HK-2 (cell line): ENCODE measurements around the gene MCOLN2.
"Not testable (repeated sequence)": the region's sequence is repeated elsewhere in the genome, so short reads cannot be mapped to it uniquely, and the experiment has no call there.

ENCODE experiments used
- DNase-seq: peaks from one replicate; pipeline ENCODE4 v3.0.0-alpha.2; 2018; ENCODE audit not compliant: unreplicated experiment

Gene MCOLN2

DNA sequence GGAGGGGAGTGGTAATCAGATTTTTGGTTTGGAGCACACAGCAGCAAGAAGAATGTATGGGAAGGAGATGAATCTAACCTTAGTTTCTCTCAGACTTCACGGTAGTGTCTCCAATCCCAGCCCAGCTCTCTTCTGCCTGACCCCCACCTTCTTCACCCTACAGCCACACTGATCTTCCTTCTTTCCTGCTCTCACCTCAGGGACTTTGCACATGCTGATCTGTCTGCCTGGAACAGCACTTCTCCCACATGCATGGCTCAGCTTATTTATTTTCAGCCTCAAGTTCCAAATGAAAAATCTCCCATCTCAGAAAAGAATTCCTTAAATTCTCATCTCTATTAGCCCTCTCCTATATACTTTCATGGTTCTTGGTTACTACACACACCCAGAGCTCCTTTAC is 55.1 kb downstream of the MCOLN2 start:
- DNase-seq: no peak

DNA sequence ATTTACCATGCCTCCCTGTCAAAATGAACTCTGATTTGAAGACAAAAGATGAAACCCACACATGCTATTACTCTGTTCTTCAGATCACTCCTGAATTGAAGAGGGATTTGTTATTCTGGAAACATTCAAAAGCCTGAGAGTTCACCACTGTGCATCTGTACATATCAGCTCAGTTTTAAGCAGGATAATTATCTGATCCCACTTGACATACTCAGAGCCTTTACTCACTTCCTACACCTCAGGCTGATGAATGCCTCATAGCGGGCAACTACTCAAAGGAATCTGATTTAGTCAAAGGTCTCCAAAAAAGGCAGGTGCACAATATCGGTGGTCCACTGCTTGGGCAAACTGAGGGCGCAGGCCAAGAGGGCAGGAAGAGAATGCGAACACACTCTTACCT is 56.4 kb downstream of the MCOLN2 start:
- DNase-seq: no peak

DNA sequence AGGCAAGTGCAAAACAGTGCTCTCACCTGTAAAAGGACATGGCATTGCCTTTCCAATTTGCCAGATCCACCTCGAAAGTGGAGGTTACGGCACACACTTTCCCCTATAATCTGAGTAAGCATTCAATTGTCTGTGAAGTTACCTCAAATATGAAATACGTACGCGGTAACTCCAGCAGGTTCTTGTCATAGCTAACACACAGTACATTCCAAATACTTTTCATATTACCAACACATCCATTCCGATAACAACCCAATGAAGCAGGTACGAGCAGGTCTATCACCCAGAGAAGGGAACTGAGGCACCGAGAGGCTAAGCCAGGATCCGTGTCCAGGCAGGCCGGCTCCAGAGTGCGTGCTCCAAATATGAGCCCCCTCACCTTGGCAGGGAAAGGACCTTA is 57.2 kb downstream of the MCOLN2 start:
- DNase-seq: no peak

DNA sequence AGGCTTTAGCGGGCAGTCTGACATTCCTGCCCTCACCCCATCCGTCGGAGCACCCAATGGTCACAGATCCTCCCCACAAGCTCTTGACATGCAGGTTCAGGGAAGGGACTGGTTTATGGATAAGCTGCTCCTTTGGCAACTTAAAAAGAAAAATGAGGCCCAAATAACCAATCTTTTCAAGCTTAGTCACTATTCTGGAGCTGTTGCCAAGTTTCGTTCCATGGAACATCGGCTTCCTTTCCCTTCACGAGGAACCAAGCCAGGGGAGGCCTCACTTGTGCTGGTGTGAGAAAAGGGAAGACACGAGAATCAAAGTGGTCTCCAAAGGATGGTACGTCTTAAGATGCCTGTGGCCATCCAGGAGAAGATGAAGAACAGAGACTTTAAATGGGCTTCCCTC is 57.8 kb downstream of the MCOLN2 start:
- DNase-seq: no peak

DNA sequence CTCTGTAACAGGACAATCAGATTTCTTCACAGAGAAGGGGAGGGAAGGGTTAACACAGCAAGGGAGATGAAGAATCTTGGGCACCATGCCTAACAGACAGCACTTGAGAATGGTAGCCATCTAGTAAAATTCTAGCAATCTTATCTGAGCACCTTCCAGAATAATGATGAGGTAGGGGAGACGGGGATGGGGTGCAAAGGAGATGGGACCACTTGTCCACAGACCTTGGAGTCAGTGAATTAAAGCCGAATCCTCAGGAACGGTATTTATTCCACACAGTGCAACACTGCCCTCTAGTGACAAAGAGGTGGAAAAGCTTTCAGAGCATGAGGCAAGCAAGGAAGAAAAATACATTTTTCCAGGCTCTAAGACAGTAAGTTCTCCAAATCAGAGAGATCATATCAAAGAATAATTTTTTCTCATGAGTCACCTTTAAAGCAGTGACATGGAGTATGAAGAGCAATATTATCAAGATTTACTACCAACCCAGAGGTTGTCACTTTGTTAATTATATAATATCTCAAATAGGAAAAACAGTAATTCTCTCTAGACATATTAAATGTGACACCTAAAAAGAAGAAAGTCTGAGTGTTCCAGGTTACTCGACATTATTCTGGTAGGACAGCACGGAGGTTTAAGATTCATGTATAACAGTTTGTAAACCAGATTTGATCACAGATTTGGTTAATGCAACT is 60.6 kb downstream of the MCOLN2 start:
- no peak for DNase-seq

DNA sequence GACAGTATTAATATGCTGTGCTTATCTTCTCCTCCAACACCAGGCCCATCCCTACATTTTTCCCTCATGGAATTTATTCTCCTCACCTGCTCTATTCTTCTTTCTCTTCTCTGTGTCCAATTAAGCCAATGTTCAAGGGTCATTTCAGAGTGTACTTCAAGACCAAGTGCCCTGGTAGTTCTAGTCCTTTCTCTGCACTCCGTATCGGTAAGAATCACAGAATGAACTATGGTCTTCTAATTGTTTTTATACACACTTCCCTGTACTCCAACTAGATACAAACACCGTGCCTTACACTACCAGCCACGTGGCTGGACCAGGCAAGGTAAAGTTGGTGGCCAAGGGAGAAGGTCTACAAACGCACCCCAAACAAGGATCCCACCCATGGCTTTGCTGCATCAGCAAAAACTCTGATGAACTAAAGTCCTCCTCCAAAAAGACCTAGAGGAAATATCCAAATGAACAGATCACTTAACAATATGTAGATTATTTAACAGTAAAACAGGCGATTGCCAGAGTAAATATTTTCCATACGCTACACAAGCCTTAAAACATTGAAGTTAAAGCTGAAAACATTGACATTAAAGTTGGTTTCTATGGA is 63.8 kb downstream of the MCOLN2 start:
- DNase-seq: no peak

DNA sequence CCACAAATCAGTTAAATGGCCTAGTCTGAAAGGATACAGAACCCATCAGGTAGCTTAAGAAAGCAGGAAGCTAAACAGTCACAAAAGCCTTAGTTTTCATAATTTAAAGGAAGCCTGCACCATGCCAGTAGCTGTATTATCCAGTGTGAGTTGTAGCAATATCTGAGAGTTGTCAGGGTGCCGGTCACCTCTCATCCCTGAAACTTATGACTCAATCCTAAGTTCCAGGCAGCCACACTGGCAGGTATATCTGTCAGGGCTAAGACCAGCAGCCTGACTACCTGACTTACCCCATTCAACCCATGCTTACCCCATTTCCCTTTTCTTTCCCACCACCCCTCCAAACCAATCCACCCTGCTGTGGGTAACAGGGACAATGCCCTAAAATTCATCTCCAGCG is 66.1 kb downstream of the MCOLN2 start:
- DNase-seq: no peak

DNA sequence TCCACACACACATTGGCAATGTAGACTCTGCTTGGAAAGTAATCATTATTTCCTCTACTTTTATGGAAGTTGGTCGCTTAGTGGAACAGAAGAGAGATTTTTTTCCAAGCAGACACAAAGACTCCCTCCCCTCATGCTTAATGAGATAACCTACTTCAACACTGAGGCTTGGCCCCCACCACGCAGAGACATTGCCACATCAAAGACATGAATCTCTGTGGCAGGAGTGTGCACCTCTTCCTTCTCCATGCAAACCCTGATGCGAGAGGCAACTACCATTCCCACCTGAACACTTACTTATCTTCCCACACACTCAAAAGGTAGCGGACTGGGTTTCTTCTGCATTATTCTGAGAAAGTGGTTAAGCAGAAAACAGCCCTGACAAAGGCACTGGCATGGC is 66.6 kb downstream of the MCOLN2 start:
- DNase-seq: no peak

DNA sequence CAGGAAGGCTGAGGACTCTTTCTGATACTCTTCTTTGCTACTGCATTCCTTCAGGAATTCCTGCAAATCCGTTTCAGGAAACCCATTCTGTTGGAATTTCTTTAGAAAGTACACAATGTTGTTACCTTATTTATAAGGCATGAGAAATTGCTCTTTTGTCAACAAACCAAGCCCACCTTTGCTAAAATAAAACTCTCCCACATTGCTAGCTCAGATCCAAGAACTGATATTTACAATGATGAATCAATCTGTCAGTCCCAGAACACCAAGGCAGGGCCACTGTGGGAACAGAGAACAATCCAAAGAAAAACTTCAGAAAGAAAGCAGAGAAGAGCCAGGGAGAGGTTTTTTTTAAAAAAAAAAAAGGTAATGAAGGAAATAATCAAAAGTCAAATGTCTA is 67.3 kb downstream of the MCOLN2 start:
- DNase-seq: no peak

DNA sequence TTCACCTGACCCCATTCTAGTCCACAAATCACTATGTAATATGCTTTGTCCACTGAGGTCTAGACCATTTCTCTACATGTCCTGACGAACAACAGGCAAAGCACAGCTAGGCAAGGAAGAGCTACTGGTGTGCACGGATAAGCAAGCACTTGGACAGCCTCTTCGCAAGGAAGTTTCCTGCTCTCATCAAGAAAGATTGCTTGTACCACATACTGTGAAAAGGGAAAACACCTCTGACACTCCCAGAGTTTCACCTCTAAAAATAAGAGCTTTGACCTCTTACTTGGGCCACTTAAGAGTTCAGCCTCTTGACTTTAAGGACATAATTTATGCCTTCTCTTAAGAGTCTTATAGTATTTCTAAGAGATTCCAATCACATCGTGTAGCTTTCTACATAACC is 67.9 kb downstream of the MCOLN2 start:
- DNase-seq: no peak

DNA sequence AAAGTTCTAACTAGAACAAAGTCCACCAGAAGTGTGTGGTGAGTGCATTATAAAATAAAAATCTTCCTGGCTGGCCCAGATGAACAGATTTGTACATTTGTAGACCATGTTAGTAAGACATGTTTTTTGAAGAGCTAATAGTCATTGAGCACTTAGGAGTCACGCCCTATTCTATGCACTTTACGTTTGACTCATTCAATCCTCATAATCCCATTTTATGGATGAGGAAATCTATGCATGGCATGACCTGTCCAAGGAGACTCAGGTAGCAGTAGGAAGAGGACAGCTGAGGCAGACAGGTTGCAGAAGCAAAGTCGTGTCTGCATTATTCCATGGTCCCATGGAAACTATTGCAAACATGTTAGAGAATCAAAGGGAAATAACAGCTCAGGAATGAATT is 73.6 kb downstream of the MCOLN2 start:
- DNase-seq: no peak

DNA sequence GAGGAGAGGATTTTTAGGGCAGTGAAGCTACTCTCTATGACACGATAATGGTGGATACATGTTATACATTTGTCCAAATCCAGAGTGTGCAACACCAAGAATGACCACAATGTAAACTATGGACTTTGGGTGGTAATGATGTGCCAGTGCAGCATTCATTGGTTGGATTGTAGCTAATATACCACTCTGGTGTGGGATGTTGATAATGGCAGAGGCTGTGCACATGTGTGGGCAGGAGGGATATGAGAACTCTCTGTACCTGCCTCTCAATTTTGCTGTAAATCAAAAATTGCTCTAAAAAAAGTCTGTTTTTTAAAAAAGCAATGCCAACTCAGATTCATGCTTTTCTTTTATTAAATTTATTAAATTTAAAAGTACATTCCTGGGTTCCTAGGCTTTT is 76.8 kb downstream of the MCOLN2 start:
- DNase-seq: no peak

DNA sequence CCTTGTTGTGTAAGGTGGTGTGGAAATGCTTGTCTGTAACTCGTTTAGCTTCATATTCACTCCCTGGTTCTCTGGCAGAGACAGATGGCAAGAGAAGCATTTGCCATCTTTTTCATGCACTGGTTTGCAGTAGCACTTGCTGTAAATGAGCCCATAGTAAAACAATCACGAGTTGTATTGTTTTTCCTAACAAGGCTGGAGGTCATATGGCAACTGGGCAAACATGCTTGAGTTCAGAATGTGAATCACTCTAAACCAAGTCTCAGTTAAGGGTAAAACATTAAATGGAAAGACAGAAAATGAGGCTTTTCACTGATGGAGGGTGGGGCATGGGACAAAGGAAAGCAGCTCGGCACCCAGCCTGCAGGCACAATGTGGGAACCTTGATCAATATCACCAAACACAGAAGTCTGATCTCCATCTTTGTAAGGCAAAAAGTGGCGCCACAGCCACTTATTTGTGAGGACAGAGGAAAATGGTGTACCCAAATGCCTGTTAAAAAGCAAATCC is 77.4 kb downstream of the MCOLN2 start:
- DNase-seq: no peak

DNA sequence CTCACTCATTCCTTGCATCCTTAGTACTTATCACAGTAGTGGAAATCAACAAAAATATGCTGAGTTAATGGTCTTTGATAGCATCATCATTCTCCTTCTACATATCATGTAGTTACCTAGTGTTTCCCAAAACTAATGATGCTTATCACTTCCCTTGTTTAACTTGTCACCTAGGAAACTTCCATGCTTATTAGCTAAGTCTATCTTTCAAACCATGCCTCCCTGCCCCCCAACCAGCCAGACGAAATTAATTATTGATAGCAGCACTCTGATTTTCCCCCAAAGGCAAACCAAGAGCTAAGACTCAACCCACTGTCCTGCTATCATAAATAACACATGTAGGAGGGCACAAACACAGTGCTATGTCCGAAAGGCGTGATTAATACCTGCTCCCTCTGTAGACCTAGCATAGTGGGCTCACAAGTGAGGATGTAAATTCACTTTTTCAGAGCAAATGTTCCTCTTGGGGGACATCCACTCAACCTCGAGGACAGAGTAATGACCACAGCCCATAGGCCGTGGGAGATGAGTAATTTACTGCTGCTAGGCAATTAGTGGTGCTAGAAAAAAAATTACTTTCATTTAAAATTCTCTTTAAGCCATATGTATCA is 78.1 kb downstream of the MCOLN2 start:
- no peak for DNase-seq

DNA sequence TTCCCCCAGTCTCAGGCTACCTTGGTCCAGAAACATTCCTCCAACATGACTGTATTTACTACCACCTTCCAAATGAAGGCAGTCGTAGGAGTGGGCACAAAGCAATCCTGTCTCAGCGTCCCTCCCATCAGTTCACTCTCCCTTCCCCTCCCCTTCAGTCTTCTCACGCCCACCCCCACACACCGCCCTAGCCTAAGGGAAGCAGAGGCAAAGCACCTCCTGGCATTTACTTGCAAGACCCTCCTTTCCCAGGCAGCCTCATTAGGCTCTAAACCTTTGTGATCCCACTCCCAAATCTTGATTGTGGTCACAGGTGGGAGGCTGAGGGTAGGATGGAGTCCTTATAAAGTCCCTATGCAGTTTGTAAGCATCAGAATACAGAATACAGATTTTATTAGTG is 80.0 kb downstream of the MCOLN2 start:
- no peak for DNase-seq

DNA sequence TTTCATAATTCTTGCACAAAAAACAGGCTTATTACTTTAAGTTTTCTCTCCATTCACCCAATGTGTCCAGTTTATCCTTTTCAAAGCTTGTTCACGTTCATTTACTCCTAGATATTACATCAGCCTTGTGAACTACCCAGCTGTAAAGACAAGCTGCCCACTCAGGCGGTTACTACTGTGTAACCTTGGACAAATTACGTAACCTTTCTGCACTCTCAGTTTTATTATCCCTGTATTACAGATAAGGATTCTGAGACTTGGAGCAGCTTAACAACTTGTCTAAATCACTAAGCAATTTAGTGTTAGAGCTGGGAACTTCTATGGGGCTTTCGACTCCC is 83.4 kb downstream of the MCOLN2 start:
- DNase-seq: no peak

DNA sequence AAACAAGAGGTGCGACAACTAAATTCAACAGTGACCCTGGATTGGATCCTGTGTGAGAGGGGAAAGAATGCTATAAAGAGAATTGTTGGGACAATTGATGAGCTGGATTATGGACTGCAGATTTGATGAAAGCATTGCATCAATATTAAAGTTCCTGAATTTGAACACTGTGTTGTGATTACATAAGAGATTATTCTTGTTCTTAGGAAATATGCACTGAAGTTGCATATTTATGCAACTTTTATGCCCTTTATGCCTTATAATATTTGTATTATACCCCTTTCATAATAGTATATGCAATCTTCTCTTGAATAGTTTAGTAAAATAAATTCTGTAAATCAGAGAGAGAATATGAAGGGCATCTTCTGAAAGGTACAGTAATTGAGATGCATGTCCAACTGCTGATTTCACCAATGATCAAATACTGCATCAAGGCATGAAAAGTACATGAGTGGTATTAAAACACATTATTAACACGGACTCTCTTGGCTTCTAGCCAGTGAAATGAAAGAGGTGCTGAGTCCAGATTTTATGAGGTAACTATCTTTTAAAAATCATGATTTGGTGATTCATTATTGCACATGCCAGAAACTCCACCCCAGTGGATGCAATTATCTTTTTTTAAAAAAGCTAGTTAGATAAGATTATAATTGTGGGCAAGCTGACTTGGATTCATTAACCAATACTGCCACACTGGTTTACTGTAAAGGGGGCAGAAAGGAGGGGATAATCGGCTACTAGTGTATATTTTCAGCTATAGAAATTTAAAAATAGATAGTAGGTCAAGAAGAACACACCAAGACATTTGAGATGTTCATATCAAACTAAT is 84.0 kb downstream of the MCOLN2 start:
- DNase-seq: no peak

DNA sequence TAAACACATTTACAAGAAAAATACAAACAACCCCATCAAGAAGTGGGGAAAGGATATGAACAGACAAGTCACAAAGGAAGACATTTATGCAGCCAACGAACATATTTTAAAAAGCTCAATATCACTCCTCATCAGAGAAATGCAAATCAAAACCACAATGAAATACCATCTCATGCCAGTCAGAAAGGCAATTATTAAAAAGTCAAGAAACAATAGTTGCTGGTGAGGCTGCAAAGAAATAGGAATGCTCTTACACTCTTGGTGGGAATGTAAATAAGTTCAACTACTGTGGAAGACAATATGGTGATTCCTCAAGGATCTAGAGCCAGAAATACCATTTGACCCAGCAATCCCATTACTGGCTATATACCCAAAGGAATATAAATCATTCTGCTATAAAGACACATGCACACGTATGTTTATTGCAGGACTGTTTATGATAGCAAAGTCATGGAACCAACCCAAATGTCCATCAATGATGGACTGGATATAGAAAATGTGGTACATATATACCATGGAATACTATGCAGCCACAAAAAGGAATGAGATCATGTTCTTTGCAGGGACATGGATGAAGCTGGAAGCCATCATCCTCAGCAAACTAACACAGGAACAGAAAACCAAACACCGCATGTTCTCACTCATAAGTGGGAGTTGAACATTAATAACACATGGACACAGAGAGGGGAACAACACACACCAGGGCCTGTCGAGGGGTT is 88.0 kb downstream of the MCOLN2 start:
- DNase-seq: not testable (repeated sequence)

DNA sequence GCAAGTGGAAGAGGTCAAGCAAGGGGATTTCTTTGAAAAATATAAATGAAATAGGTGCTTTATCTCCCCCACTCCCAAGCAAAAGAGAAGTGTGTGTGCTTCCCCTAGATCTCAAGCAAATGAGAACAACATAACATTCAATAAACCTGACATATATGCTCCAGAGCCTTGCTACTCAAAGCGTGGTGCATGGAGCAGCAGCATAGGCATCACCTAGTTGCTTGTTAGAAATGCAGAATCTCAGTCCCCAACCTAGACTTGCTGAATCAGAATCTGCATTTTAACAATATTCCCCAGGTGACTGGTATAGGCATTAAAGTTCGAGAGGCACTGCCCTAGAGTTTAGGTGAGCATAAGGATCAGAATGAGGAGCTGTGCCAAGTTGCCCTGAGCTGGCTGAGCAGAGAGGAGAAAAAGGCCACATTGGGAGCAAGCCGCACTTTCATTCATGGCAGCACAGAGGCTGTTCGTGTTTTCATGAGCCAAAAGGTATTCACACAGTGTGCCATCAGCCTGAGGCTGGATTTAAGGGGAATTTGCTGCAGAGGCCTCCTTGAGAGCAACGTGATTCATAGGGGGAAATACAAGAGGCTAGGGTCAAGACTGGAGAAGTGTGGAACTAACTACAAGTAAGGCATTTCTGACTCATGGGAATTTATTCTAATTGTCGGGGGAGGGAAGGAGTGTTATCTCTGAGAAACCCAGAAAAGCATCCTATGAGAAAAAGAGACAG is 89.7 kb downstream of the MCOLN2 start:
- DNase-seq: peak; percentile 39

DNA sequence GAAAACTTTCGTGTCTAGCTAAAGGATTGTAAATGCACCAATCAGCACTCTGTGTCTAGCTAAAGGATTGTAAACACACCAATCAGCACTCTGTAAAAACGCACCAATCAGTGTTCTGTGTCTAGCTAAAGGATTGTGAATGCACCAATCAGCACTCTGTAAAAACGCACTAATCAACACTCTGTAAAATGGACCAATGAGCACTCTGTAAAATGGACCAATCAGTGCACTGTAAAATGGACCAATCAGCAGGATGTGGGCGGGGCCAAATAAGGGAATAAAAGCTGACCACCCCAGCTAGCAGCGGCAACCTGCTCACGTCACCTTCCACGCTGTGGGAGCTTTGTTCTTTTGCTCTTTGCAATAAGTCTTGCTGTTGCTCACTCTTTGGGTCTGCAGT is 94.2 kb downstream of the MCOLN2 start:
- not testable (repeated sequence) for DNase-seq

DNA sequence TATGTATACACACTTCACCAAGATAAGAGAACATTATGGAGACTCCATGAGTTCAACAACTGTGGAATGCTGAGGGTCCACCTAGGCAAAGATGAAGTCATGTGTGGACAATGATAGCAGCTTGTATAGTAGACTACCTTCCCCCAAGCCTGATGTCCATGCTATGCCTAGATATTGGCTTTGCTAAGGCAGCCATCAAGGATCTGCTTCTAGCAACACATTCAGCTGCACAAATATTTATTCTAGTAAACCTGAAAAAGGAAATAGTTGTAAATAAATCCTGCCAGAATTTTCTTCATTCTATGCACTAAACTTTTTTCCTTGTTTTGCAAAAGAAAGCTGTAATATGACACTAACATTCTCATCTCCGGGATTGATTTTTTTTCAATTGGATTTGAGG is 96.9 kb downstream of the MCOLN2 start:
- no peak for DNase-seq
